ENCODE measurements around the gene ENHO. TPM values are rescaled to one million over a fixed set of nuclear protein-coding genes. Genes with fewer than 3 reads are reported as not detected.

ENHO gene
- total and polyA plus RNA-seq, 12 donors: 0.24 to 1.6 (median 0.88) TPM; not detected in 7

- Histone ChIP-seq H3K36me3 (replicated peaks in 1 of 2) (no peaks in the 10 kb centered on the region), H3K27me3 (no peaks in the 10 kb centered on the region), H3K4me3 (no peak overlapping the region), H3K9me3 (replicated peaks in 1 of 3) (no peaks in the 10 kb centered on the region), H3K27ac (no peak overlapping the region), H3K4me1 (replicated peaks in 1 of 2) (no peaks in the 10 kb centered on the region)
- DNase-seq: no peak
- 83 to 90% (median 88%) methylated on average over 5 to 6 of the region's 6 CpGs for WGBS, 4 donors
- intact Hi-C loops (cut with DNase I): no loop called here
- no peak for TF ChIP-seq POLR2A (IDR thresholded peaks at IDR 0.05)
- no peak for TF ChIP-seq CTCF (IDR thresholded peaks at IDR 0.05)
Observed at GRCh38 chr9:34520096-34520495, 2.7 kb downstream of the ENHO start.

- no peaks in the 10 kb centered on the region for H3K4me1 ChIP-seq (replicated peaks in 1 of 2)
- H3K4me3 ChIP-seq: no peak overlapping the region
- H3K9me3 ChIP-seq (replicated peaks in 1 of 3): no peaks in the 10 kb centered on the region
- 81 to 94% (median 86%) methylated on average over 2 of the region's 2 CpGs for WGBS, 4 donors
- H3K27ac ChIP-seq: no peak overlapping the region
- no peak for DNase-seq
- intact Hi-C loops (cut with DNase I): no loop called here
- no peaks in the 10 kb centered on the region for H3K36me3 ChIP-seq (replicated peaks in 1 of 2)
- no peak for TF ChIP-seq CTCF (IDR thresholded peaks at IDR 0.05)
- no peak for TF ChIP-seq POLR2A (IDR thresholded peaks at IDR 0.05)
- H3K27me3 ChIP-seq: no peaks in the 10 kb centered on the region
Observed at GRCh38 chr9:34519321-34520020, 3.3 kb downstream of the ENHO start.

DNA sequence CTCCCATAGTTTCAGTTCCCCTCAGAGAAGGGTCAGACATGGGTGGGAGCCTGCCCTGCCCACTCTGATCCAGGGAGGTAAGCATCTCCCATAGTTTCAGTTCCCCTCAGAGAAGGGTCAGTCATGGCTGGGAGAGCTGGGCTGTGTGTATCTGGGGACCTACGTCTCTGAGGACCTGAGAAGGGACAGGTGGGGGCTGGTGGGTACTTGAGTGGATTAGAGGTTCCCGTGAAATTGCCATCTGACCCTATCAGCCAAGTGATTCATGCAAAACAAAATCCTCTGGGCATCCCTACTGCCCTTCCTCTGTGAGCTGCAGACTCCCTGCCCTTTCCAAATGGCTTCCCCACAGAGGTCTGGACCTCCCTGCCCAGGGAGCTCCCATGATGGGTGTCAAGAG, 3.9 kb downstream of the ENHO start:
- TF ChIP-seq POLR2A (IDR thresholded peaks at IDR 0.05) (no peak), CTCF (IDR thresholded peaks at IDR 0.05) (no peak)
- no peaks in the 10 kb centered on the region for H3K36me3 ChIP-seq (replicated peaks in 1 of 2)
- no peak overlapping the region for H3K4me3 ChIP-seq
- H3K9me3 ChIP-seq (replicated peaks in 1 of 3): no peaks in the 10 kb centered on the region
- H3K27ac ChIP-seq: no peak overlapping the region
- no peaks in the 10 kb centered on the region for H3K4me1 ChIP-seq (replicated peaks in 1 of 2)
- intact Hi-C loops (cut with DNase I): no loop called here
- H3K27me3 ChIP-seq: no peaks in the 10 kb centered on the region
- no peak for DNase-seq
- WGBS, 4 donors: 83 to 100% (median 94%) methylated on average over 1 to 2 of the region's 2 CpGs

DNA sequence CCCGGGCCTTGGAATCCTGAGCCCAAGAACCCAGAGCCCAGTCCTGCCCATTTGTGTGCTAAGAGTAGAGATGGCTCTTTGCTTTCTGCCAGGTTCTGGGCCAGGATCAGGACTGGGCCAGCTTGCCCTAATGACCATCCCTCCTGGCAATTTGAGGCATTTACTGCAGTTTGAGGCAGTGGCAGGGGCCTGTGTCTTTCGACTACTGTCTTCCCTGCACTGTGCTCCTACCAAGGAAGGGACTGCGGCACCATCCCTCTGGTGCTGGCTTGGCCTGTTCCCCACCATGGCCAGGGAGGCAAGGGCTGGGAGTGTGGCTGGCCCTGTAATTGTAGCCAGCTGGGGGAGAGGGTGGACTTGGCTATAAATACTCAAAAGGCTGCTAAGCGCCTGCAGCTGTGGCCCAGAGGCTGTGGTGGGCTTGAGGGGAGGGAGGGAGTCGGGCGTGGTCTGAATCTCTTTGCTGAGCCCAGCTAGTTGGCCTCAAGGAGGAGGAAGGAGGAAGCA, 4.6 kb downstream of the ENHO start:
- H3K27ac ChIP-seq: no peak overlapping the region
- H3K36me3 ChIP-seq (replicated peaks in 1 of 2): no peaks in the 10 kb centered on the region
- H3K9me3 ChIP-seq (replicated peaks in 1 of 3): no peaks in the 10 kb centered on the region
- no peak for DNase-seq
- TF ChIP-seq CTCF (IDR thresholded peaks at IDR 0.05) (no peak), POLR2A (IDR thresholded peaks at IDR 0.05) (no peak)
- no peaks in the 10 kb centered on the region for H3K4me1 ChIP-seq (replicated peaks in 1 of 2)
- no peak overlapping the region for H3K4me3 ChIP-seq
- WGBS, 4 donors: 69 to 85% (median 79%) methylated on average over 3 to 6 of the region's 6 CpGs
- H3K27me3 ChIP-seq: no peaks in the 10 kb centered on the region
- intact Hi-C loops (cut with DNase I): no loop called here

Measured in adrenal gland (tissue), 12 donors.